OCI-LY3 (cell line): ENCODE results near the gene MRPL12.

Experiments used
- EZH2phosphoT487 ChIP-seq: fragments of 200-600 bp; shearing (Covaris generic); IDR thresholded peaks from 2 replicates; pipeline ENCODE4 v1.6.1; 2018; ENCODE audit warnings: antibody characterized with exemption, mixed run types, low read depth
- TF ChIP-seq, protein P1 (sequence below): fragments of 200-600, 300-600 bp; sonication (generic); IDR thresholded peaks from 2 replicates; pipeline ENCODE4 v1.5.1; 2014; ENCODE audit warnings: antibody characterized with exemption, low read length, low read depth

DNA sequence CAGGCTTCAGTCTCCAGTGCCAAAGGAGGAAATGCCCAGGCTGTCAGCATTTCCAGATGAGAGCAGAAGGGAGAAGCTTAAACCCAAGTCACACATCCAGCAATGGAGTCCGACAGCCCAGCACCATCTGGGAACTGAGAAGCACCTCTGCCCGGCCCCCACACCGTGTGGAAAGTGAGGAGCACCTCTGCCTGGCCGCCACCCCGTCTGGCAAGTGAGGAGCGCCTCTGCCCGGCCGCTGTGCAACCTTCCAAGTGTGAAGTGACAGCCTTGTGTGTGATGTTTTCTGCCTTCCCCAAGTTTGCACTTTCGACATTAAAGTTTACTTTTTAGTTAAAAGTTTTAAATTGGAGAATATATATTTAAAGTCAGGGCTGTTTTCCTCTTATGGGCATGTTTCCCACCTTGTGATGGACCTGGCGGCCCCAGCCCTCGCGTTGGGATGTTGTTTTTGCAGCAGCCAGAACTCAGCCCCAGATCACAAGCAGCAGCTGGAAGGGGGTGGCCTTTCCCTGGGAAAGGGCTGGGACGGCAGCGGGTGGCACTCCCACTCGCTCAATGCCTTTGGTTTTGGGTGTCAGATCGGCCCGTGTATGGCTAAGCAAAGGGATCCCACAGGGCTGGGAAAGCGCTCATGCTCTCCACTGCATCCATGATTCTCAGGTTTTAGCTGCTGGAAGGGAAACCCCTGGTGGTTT, 29.5 kb upstream of the MRPL12 start:
- TF ChIP-seq, protein P1, sequence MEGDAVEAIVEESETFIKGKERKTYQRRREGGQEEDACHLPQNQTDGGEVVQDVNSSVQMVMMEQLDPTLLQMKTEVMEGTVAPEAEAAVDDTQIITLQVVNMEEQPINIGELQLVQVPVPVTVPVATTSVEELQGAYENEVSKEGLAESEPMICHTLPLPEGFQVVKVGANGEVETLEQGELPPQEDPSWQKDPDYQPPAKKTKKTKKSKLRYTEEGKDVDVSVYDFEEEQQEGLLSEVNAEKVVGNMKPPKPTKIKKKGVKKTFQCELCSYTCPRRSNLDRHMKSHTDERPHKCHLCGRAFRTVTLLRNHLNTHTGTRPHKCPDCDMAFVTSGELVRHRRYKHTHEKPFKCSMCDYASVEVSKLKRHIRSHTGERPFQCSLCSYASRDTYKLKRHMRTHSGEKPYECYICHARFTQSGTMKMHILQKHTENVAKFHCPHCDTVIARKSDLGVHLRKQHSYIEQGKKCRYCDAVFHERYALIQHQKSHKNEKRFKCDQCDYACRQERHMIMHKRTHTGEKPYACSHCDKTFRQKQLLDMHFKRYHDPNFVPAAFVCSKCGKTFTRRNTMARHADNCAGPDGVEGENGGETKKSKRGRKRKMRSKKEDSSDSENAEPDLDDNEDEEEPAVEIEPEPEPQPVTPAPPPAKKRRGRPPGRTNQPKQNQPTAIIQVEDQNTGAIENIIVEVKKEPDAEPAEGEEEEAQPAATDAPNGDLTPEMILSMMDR = no peak
- TF ChIP-seq EZH2phosphoT487 = no peak
